IPS DF 19.7 (cell line): ENCODE data around the gene PRRX2.
"Not testable (repeated sequence)": the region's sequence is repeated elsewhere in the genome, so short reads cannot be mapped to it uniquely, and the experiment has no call there.

Source experiments
- DNase-seq: peaks from one replicate; pipeline ENCODE4 v3.0.0-alpha.2; 2013; ENCODE audit warnings: low read depth, low spot score

PRRX2 gene

GRCh38 chr9:129653823-129654553 lies 11.5 kb upstream of the PRRX2 start:
- DNase-seq: no peak

GRCh38 chr9:129654554-129655040 lies 10.8 kb upstream of the PRRX2 start:
- DNase-seq: no peak

DNA sequence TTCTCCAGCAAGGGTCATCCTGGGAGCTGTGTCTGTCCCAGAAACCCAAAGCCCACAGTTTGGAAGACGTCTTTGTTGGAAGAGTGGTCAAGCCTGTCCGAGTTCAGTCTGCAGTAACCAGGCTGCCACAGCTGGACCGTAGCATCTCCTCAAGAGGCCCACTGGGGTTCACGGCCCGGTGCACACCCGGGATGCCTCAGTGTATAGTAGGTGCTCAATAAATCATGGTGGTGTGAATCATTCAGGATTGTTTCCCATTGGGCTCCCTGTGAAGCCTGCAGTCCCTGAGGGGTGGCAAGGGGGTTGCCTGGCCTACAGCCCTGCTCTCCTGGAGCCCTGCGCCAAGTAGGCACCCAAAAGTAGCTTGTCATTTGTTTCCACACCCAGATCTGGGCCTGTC lies 10.3 kb upstream of the PRRX2 start:
- no peak for DNase-seq

DNA sequence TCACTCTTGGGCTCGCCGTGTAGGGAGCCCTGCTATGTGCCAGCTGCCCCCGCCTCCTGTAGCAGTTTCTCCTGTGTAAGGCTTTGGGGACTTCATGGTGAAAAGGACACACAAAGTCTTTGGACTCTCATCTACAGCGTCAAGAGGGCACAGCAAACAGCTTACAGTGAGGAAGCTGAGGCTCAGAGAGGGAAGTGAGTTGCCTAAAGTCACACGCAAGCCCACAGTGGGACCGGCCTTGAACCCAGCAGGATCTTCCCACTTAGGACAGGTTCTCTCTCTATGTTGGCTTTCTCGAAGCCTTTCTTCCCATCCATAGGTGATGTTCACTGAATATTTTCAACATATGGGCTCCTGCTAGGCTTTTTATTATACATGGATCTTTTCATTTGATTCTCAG lies 9.8 kb upstream of the PRRX2 start:
- DNase-seq: no peak

GRCh38 chr9:129656795-129657390 lies 8.6 kb upstream of the PRRX2 start:
- DNase-seq: no peak

DNA sequence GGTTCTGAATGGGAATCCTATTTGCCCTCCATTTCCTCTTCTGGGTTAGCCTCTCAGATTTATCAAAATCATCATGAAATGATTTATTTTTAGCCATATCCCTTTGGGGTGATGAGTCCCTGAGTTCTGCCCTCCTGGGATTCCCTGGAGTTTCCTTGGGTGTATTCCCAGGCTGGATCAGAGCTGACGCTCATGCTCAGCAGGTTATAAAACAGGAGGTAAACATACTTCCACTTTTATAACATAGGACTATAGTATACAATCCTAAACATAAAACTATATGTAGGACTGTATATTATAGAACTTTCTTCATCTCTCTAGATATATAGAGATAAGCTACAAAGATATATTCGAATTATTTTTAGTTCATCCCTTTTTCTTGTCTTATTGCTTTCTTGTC lies 4.4 kb upstream of the PRRX2 start:
- no peak for DNase-seq

GRCh38 chr9:129662239-129662638 lies 3.2 kb upstream of the PRRX2 start:
- not testable (repeated sequence) for DNase-seq

- DNase-seq: no peak
These were observed 580 bp upstream of the PRRX2 start for GRCh38 chr9:129664746-129665388.

DNA sequence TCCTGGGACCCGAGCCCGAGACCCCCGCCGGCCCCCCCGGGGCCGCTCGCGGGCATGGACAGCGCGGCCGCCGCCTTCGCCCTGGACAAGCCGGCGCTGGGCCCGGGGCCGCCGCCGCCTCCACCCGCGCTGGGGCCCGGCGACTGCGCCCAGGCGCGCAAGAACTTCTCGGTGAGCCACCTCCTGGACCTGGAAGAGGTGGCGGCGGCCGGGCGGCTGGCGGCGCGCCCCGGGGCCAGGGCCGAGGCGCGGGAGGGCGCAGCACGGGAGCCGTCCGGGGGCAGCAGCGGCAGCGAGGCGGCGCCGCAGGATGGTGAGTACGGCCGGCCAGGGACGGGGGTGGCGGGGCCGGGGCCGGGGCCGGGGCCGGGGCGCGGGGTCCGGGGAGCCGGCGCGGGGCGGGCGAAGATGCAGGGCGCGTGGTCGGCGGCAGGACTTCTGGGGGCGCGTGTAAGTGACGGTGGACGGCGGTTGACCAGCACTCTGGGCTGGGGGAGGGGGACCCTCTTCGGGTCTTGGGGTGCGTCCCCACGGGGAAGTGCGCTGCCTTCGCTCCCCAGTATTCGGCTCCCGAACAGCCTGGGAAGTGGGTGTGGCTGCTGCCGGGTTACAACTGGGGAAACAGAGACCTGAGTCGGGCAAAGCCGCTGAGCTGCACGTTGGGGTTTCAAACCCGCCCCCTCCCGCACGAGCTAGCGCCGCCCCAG lies 520 bp downstream of the PRRX2 start:
- no peak for DNase-seq

GRCh38 chr9:129666575-129666974 lies 1.1 kb downstream of the PRRX2 start:
- DNase-seq: no peak

DNA sequence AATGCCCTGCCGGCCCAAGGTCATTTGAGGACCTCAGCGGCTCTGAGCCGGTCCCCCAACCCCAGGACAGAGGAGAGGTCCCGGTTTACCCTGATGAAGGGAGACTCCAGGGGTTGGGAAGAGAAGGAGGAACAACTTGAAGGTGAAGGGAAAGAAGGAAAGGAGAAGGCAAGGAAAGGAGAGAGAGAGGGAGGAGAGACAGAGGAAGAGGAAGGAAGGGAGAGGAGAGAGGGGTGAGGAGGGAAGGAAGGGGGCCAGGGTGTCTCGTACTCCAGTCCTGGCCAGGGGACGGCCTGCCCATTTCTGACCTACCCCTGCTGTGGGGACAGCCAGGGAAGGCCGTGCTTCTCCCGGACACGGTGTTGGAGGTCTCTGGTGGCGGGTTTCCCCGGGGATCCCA lies 1.9 kb downstream of the PRRX2 start:
- no peak for DNase-seq

DNA sequence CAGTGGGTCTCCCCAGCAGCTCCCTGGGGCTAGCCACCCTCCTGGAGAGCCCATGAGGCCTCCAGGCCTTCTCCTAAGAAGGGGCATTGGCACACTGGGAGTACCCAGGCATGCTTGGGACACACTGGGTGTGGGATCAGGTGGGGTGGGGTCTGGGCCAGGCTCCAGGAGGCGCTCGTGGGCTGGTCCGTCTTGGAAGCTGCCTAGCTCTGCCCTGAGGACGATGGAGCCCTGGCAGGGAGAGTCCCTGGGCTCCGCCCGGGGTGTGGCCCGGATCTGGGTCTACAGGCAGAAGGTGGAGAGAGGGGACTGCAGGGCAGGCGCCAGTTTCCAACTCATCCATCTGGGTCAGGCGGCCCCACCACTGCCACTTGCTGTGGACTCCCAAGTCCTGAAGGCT lies 2.4 kb downstream of the PRRX2 start:
- DNase-seq: no peak

DNA sequence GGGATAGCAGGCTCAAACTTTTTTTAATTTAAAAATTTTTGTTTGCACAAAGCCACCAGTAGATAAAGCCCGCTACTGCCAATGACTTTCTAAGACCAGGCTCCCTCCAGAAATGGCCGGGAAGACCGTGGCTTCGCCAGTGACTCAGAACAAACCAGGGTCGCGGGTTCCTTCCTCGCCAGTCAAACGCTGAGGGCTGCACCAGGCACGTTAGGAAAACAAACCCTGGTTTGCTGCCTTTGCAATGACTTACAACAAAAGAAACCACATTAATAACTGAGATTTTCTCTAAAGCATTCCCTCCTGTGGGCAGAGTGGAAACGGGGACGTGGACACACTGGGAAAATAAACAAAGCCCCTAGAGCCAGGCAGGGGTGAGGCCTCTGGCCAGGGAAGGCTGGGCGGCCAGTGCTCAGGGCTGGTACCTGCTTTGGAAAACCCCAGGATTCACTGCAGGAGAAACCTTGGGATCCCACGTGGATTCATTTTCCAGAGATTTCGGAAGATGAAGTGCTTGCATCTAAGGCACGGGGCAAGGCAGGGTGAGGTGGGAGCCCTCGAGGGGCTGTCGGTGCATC lies 3.8 kb downstream of the PRRX2 start:
- DNase-seq: no peak

GRCh38 chr9:129669946-129670345 lies 4.5 kb downstream of the PRRX2 start:
- DNase-seq: no peak

GRCh38 chr9:129671065-129671464 lies 5.6 kb downstream of the PRRX2 start:
- no peak for DNase-seq

DNA sequence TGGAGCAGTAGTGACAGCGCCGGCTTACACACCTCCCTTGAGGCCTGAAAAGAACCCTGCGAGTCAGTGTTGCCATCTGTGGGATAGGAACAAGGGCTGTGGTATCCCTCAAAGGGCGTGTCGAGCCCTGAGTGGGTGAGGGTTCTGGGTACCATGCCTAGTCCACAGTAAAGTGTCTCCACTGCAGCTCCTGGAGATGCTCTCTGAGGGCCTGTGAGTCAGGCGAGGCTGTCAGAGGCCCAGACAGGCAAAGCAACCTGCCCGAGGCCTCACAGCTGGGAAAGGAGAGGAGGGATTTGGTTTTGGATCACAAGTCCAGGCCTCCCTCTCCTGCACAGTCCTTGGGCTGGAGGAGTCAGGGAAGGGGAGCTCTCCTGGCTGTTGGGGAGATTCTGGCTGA lies 6.1 kb downstream of the PRRX2 start:
- no peak for DNase-seq

DNA sequence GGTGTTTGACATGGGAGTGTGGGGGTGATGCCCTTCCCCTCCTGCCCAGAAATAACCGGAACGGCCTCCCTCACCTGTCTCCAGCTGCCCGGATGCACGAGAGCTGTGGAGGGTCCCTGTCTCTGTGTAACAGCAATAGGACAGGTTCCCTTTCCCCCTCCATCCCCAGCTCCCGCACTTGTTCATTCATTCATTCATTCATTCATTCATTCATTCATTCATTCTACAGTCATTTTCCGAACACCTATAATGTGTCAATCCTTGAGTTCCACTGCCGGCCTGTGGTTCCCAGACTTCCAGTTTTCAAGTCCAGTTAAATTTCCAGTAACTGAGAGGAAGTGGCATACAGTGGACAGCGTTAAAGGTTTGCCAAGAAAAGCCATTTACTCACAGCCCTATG lies 7.3 kb downstream of the PRRX2 start:
- DNase-seq: no peak

DNA sequence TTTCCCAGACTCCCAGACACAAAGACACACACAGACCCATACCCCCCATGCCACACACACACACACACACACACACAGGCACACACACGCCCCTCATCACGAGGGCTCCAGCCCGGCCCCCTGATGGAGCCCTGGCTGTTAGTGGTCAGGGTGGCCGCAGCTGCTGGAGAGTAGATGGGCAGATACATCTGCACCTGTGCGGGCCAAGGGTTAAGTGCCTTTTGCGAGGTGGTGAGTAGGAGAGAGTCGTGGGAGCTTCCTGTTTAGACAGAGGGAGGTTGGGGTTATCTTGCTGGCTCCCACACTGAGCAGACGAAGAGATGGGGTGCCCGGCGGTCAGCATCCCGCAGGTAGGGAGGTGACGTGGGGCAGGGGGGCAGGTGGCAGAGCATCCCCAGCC lies 8.2 kb downstream of the PRRX2 start:
- no peak for DNase-seq

GRCh38 chr9:129674229-129674628 lies 8.8 kb downstream of the PRRX2 start:
- DNase-seq: no peak

DNA sequence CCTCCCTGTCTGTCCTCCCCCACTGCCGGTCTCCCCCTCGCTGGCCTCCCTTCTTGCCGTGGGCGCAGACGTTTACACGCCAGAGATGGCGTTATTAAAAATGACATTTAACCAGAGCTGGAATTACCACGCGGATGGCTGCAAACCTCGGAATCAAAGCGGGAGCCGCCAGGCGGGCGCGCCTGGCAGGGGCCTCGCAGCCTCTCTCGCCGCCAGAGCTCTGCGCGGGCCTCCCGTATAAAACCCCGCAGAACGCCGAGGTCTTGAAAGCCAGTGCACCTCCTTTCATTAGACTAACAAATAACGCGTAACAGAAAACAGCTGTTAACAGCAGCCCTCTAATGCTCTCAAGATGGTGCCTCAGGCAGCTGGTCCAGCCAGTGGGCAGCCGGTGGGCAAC lies 10.2 kb downstream of the PRRX2 start:
- no peak for DNase-seq

DNA sequence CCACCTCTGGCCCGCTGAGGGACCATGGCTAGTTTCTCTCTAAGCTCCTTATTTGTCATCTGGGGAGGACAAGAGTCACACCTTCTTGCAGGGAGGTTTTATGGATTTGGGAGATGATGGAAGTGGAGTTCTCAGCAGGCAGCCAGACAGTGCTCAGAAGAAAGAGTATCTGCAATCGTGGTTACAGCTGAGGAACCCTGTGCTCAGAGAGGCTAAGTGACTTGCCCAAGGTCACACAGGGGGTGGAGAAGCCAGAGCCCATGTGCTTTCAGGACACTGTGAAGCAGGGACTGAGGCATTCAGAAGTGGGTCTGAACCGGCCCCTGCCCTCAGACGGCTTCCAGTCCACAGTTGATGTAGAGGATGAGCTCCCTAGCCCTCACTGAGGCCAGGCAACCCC lies 10.8 kb downstream of the PRRX2 start:
- DNase-seq: no peak

DNA sequence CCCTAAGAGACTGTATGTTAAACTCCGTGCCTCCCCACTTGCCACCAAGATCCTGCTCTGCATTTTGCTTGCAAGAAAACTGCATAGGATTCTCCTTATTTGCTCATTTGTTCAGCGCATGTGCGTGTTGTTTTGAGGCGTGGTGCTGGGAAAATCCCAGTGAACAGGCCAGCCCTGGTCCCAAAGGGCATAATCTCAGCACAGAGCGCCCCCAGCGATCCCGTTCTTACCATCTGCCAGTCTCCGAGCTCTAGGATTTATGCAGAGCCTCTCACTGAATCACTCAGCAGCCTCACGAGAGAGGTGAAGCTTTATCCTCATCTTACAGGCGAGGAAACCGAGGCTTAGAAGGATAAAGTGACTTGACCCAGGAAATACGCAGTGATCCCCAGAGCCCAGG lies 11.5 kb downstream of the PRRX2 start:
- DNase-seq: no peak
